ENCODE results near the gene ENPP6.

ENPP6 gene

GRCh38 chr4:184261246-184261645 lies 43.6 kb upstream of the ENPP6 start:
- no peak for DNase-seq (ENCODE audit: low read depth)
- TF ChIP-seq CTCF (IDR thresholded peaks at IDR 0.05; ENCODE audit: insufficient read depth, low read depth, low read length, missing control alignments) = no peak
- H3K4me3 ChIP-seq (ENCODE audit: low read depth, low read length) = no peak overlapping the region

- TF ChIP-seq CTCF (IDR thresholded peaks at IDR 0.05; ENCODE audit: insufficient read depth, low read depth, low read length, missing control alignments) = no peak
- no peak overlapping the region for H3K4me3 ChIP-seq (ENCODE audit: low read depth, low read length)
- DNase-seq (ENCODE audit: low read depth) = no peak
Measured at GRCh38 chr4:184259866-184260265, 42.2 kb upstream of the ENPP6 start.

GRCh38 chr4:184259081-184259480 lies 41.4 kb upstream of the ENPP6 start:
- DNase-seq (ENCODE audit: low read depth) = no peak
- no peak overlapping the region for H3K4me3 ChIP-seq (ENCODE audit: low read depth, low read length)
- no peak for TF ChIP-seq CTCF (IDR thresholded peaks at IDR 0.05; ENCODE audit: insufficient read depth, low read depth, low read length, missing control alignments)

GRCh38 chr4:184255871-184256642 lies 38.4 kb upstream of the ENPP6 start:
- no peak overlapping the region for H3K4me3 ChIP-seq (ENCODE audit: low read depth, low read length)
- no peak for TF ChIP-seq CTCF (IDR thresholded peaks at IDR 0.05; ENCODE audit: insufficient read depth, low read depth, low read length, missing control alignments)
- no peak for DNase-seq (ENCODE audit: low read depth)

GRCh38 chr4:184255361-184255760 lies 37.7 kb upstream of the ENPP6 start:
- TF ChIP-seq CTCF (IDR thresholded peaks at IDR 0.05; ENCODE audit: insufficient read depth, low read depth, low read length, missing control alignments) = no peak
- no peak overlapping the region for H3K4me3 ChIP-seq (ENCODE audit: low read depth, low read length)
- no peak for DNase-seq (ENCODE audit: low read depth)

- DNase-seq (ENCODE audit: low read depth) = no peak
- no peak for TF ChIP-seq CTCF (IDR thresholded peaks at IDR 0.05; ENCODE audit: insufficient read depth, low read depth, low read length, missing control alignments)
- H3K4me3 ChIP-seq (ENCODE audit: low read depth, low read length) = no peak overlapping the region
Measured at GRCh38 chr4:184253072-184253420, 35.4 kb upstream of the ENPP6 start.
